Activated CD8-positive, alpha-beta memory T cell treated with anti-CD3 and anti-CD28 coated beads for 1 hour (primary cell): ENCODE results near the gene SPEN.
"Not testable (repeated sequence)": the region's sequence is repeated elsewhere in the genome, so short reads cannot be mapped to it uniquely, and the experiment has no call there.

Experiments
- DNase-seq, 2 donors: peaks; one replicate each; pipeline ENCODE4 v3.0.0-alpha.2; 2020; ENCODE audit warnings: low read depth in 1 of 2; ENCODE audit errors: extremely low read depth in 1 of 2

SPEN gene

DNA sequence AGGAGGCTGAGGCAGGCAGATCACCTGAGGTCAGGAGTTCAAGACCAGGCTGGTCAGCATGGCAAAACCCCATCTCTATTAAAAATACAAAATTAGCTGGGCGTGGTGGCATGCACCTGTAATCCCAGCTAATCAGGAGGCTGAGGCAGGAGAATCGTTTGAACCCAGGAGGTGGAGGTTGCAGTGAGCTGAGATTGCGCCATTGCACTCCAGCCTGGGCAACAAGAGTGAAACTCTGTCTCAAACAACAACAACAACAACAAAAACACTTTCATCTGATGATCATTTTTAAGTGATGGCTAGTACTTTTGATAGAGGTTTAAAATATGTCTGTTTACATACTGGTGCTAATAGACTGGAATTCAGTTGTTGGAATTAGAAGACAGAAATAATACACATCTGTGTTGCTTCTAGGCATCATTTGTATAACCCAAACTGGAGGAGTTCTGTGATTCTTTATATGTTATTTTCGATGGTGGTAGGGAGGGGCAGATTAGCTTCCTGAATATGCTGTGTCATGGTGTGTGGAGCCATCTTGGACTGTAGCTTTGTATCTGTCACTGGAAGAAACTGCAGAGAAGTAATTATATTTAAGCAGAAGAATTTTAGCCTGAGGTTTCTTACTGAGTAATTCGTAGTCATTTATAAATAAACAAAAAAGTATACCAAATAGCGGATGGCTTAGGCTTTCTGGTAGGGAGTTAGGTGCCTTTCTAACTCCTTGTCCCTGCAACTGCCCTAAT lies 45.5 kb downstream of the SPEN start:
- DNase-seq, result not testable (repeated sequence)

DNA sequence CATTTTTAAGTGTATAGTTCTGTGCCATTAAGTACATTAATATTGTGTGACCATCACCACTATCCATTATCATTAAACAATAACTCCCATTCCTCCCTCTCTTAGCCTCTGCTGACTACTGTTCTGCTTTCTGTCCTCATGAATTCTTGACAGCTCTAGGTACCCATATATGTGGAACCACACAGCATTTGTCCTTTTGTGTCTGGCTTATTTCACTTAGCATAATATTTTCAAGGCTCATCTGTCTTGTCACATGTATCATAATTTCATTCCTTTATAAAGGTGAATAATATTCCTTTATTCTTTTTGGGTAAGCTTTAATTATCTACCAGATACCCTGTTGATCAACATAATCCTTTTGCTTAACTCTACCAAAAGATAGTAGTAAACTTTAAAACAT lies 47.7 kb downstream of the SPEN start:
- DNase-seq, result no peak

DNA sequence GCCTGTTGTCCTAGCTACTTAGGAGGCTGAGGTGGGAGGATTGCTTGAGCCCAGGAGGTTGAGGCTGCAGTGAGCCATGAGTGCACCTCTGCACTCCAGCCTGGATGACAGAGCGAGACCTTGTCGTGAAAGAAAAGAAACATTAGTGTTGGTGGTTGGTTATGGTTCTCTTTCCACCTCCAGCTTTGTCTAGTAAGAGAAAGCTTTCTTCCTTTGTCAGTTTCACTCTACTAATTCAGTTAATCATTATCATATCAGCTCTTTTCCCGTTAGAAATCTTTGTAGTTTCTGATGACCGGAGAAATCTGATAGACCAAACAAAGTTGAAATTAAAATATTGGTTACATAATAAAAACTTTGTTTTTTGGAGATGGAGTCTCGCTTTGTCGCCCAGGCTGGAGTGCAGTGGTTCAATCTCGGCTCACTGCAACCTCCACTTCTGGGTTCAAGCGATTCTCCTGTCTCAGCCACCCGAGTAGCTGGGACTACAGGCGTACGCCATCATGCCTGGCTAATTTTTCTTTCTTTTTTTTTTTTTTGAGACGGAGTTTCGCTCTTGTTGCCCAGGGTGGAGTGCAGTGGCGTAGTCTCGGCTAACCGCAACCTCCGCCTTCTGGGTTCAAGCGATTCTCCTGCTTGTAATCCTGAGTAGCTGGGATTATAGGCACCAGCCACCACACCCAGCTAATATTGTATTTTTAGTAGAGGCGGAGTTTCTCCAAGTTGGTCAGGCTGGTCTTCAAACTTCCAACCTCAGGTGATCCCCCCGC lies 49.5 kb downstream of the SPEN start:
- DNase-seq, result not testable (repeated sequence)

DNA sequence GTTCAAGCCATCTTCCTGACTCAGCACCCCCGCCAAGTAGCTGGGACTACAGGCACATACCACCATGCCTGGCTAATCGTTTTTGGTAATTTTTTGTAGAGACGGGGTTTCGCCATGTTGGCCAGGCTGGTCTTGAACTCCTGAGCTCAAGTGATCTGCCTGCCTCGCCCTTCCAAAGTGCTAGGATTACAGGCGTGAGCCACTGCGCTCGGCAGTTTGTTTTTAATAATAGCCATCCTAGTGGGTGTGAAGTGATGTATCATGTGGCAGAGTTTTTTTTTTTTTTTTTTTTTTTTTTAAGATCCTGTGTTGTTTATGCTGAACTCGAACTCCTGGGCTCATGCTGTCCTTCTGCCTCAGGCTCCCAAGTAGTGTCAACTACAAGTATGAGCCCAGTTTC lies 51.8 kb downstream of the SPEN start:
- no peak for DNase-seq

DNA sequence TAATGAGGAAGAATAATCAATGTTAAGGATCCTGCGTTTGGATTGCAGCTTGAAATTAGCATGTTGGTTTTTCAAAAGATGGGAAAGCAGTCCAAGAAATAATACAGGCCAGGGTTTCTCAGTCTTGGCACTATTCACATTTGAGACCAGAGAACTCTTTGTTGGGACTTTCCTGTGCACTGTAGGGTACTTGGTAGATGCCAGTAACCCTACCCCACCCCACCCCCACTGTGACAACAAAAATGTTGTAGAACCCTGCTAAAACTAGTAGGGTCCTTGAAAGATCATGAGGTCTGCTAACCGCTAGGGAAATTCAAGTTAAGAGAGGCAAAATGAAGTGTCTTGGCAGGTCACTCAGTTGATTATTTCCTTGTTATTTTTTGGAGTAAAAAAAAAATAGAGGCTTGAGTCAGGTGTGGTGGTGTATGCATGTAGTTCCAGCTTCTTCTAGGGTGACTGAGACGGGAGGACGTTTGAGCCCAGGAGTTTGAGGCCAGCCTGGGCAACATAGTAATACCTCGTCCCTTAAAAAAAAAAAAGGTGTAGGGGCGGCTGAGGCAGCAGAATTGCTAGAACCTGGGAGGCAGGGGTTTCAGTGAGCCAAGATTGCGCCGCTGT lies 53.3 kb downstream of the SPEN start:
- DNase-seq, result no peak

DNA sequence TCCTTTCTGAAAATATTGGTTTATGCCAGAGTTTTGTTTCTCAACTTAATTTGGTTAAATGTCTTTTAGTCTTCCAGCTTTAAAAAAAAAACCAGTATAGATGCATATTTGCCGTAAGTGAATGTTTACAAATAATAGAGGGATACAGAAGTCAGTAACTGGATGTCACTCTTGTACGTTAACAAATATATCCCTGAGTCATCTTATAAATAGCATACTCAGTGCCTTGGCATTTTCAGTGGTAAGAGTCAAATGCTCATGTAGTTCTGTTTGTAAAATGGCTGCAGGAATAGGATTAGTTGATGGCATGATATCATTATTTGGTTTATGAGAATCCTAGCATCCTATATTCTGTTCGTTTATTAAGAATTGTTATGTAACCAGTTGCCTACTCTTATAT lies 55.4 kb downstream of the SPEN start:
- no peak for DNase-seq

DNA sequence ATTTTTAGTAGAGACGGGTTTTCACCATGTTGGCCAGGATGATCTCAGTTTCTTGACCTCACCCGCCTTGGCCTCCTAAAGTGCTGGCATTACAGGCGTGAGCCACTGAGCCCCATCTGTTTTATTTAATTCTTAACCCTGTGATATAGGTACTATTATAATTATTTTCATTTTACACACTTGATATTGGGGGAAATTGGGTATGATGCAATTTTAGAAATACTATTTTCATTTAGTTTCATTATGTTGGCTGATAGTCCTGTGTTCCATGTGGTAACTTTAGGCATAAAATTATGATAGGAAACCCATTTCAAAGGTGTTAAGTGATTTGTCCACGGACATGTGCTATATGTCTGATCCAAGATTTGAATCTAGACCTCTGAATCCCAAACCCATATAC lies 61.1 kb downstream of the SPEN start:
- no peak for DNase-seq

DNA sequence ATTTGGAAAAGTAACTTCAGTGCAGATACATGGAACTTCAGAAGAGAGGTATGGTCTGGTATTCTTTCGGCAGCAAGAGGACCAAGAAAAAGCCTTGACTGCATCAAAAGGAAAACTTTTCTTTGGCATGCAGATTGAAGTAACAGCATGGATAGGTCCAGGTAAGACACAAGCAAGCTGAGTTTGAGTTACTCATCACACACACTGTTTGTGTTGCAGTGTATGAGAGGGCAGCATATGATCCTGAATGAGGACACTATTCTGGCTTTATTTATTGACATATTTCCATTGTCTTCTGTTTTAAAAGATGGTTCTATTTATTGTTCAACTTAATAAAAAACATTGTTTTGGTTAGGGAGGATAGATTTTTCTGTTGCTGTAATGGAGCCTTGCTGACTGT lies 63.6 kb downstream of the SPEN start:
- DNase-seq, result no peak

DNA sequence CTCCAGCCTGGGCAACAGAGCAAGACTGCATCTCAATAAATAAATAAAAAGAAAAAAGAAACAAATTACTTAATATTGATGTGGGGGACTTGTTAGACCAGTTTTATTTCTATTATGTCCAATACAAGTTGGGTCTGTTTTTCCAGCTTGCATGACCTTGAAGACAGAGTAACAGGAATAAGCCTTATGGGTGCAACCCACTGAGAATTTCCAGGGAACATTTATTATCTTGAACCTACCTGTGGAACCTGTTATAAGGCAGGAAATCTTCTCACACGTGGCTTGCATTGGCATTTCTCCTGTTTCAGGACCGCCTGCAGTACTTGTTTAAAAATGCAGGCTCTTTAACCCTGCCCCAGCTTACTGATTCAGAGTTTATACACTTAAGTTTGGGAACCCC lies 64.4 kb downstream of the SPEN start:
- DNase-seq, result no peak

DNA sequence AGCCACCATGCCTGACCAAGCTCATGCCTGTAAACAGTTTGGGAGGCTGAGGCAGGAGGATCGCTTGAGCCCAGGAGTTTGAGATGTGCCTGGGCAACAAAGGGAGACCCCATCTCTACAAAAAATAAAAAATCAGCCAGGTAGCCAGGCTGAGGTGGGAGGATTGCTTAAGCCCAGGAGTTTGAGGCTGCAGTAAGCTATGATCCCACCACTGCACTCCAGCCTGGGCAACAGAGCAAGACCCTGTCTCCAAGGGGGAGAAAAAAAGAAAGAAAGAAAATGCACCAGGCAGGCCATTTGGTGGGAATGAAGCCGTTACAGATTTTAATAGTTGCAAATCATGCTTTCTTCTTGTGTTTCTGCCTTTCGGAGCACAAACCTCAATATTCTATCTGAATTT lies 66.1 kb downstream of the SPEN start:
- DNase-seq, result not testable (repeated sequence)

DNA sequence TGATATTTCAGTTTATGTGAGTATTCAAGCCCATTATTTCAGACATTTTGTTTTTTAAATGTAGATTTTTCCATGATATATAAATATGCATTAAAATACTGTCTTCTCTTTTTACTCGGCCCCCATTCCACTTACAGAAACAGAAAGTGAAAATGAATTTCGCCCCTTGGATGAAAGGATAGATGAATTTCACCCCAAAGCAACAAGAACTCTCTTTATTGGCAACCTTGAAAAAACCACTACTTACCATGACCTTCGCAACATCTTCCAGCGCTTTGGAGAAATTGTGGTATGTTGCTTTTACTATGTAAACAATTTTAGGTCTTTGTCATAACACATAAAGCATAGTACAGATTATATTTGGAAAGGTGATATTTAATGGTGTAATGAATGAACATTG lies 68.5 kb downstream of the SPEN start:
- no peak for DNase-seq

DNA sequence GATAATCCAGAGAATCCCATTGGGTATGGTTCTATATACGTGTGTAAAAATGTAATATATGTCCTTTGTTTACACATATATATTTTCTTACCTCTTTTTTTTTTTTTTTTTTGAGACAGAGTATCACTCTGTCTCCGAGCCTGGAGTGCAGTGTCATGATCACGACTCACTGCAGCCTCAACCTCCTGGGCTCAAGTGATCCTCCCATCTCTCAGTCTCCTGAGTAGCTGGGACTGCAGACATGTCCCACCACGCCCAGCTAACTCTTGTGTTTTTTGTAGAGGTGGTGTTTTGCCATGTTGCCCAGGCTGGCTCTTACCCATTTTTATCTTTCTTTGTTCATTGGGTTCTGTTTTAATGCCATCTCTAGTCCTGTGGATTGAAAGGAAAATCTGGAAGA lies 68.9 kb downstream of the SPEN start:
- DNase-seq, result no peak

DNA sequence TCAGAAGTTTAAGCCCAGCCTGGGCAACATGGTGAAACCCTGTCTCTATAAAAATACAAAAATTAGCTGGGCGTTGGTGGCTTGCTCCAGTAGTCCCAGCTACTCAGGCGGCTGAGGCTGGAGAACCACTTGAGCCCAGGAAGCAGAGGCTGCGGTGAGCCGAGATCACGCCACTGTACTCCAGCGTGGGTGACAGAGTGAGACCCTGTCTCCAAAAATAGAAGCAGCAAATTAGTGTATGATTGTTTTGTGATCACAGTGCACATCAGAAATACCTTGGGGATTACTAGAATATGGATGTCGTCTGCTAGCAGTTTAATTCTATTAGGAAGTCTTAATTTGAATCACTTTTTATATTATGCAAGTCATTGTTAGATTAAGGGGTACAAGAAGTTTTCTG lies 69.4 kb downstream of the SPEN start:
- DNase-seq, result no peak

DNA sequence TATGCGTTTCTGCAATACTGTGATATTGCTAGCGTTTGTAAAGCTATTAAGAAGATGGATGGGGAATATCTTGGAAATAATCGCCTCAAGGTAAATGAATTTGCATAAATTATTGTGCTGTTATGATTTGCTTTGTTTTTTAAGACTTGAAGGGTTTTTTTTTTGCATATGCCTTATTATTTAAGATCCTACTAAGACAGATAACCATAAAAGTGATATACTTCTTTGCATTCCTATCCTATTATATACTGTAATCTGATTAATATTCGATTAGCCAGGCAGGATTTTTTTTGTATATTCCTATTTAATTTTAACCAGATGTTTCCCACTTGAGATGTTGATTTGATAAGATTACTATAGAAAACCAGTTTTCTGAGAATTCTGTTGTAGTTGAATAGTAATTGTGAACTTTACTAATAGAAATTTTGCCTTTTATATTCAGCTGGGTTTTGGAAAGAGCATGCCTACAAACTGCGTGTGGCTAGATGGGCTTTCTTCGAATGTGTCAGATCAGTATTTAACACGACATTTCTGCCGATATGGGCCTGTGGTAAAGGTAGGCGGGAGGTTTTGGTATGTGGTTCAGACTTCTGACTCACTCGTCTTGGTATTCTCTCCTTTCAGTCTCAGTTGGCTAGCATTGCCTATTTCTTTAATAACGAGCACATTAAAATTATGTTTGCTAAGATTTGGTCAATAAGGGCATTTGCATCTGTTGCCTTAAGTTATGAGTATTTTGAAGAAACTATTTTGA lies 71.6 kb downstream of the SPEN start:
- peak; percentile 16 to 25 for DNase-seq

DNA sequence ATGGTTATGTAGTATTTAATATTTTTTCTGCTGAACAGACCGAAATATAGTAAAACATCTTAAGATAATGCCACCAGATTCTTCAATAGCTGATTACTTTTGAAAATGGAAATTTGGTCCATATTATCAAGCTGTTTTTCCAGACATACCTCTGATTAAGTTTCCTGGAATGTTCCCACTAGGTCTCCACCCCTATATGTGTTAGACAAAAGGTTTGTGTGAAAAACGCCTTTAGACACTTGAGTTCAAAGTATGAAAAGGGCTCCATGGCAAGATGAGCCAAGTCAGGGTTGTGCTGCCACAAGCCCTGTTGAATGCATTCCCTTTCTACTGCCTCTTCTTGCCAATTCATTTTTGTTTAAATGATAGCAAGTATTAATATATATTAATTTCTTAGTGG lies 75.7 kb downstream of the SPEN start:
- DNase-seq, result no peak

DNA sequence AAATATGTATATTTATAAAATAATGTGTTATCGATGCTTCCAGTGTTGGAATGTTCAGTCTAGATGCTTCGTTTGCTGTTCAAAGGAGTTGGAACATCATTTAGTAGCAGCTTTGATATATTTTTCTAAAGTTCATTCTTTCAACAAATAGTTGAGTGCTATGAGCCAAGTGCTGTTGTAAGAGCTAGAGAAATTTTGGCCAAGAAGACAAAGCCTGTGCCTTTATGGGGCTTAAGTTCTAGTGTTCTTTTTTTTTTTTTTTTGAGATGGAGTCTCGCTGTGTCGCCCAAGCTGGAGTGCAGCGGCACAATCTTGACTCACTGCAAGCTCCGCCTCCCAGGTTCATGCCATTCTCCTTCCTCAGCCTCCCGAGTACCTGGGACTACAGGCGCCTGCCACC lies 78.9 kb downstream of the SPEN start:
- not testable (repeated sequence) for DNase-seq

DNA sequence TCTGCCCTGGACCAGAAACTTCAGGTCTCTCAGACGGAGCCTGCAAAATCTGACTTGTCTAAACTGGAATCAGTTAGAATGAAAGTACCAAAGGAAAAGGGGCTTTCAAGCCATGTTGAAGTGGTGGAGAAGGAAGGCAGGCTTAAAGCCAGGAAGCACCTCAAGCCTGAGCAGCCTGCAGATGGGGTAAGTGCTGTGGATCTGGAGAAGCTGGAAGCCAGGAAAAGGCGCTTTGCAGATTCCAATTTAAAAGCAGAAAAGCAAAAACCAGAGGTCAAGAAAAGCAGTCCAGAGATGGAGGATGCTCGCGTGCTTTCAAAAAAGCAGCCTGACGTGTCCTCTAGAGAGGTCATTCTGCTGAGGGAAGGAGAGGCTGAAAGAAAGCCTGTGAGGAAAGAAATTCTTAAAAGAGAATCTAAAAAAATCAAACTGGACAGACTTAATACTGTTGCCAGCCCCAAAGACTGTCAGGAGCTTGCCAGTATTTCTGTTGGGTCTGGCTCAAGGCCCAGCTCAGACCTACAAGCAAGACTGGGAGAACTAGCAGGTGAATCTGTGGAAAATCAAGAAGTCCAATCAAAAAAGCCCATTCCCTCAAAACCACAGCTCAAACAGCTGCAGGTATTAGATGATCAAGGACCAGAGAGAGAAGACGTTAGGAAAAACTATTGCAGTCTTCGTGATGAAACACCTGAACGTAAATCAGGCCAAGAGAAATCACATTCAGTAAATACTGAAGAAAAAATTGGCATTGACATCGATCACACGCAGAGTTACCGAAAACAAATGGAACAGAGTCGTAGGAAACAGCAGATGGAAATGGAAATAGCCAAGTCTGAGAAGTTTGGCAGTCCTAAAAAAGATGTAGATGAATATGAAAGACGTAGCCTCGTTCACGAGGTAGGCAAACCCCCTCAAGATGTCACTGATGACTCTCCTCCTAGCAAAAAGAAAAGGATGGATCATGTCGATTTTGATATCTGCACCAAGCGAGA lies 81.8 kb downstream of the SPEN start:
- DNase-seq, result no peak

DNA sequence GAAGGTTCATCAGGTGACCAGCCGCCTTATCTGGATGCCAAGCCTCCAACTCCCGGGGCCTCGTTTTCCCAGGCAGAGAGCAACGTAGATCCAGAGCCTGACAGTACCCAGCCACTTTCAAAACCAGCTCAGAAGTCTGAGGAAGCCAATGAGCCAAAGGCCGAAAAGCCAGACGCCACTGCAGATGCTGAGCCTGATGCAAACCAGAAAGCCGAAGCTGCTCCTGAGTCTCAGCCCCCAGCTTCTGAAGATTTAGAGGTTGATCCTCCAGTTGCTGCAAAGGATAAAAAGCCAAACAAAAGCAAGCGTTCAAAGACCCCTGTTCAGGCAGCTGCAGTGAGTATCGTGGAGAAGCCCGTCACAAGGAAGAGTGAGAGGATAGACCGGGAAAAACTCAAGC lies 83.9 kb downstream of the SPEN start:
- no peak for DNase-seq

DNA sequence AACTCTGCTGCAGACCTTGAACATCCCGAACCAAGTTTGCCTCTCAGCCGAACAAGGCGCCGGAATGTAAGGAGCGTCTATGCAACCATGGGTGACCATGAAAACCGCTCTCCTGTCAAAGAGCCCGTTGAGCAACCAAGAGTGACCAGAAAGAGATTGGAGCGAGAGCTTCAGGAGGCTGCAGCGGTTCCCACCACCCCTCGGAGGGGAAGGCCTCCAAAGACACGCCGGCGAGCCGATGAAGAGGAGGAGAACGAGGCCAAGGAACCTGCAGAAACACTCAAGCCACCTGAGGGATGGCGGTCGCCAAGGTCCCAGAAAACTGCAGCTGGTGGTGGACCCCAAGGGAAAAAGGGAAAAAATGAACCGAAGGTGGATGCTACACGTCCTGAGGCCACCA lies 84.4 kb downstream of the SPEN start:
- no peak for DNase-seq

DNA sequence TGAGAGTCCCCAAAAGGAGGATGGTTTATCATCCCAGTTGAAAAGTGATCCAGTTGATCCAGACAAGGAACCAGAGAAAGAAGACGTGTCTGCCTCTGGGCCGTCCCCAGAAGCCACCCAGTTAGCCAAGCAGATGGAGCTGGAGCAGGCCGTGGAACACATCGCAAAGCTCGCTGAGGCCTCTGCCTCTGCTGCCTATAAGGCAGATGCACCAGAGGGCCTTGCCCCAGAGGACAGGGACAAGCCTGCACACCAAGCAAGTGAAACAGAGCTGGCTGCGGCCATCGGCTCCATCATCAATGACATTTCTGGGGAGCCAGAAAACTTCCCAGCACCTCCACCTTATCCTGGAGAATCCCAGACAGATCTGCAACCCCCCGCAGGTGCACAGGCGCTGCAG lies 85.1 kb downstream of the SPEN start:
- no peak for DNase-seq
